ENCODE results near the gene TEX9. TPM values are rescaled to one million over a fixed set of nuclear protein-coding genes. Genes with fewer than 3 reads are reported as not detected.

TEX9 gene
- total and polyA plus RNA-seq, 4 experiments from 2014 or later = 0.37 to 2.3 (median 2.2) TPM; not detected in 1

GRCh38 chr15:56442354-56442753 lies 77.1 kb downstream of the TEX9 start:
- peaks cover 0 to 4% (median under 1%) of the 10 kb centered on the region in 8 donors for H3K9me3 Mint-ChIP-seq
- H3K27me3 Mint-ChIP-seq = no peaks in the 10 kb centered on the region
- ChIA-PET POLR2A (ENCODE audit: partially characterized antibody) (no interaction called here), CTCF (ENCODE audit: partially characterized antibody) (no interaction called here)
- Histone ChIP-seq H3K27me3 (ENCODE audit: insufficient read depth, low read length) (no peaks in the 10 kb centered on the region), H3K27ac (ENCODE audit: low read depth, low read length) (no peak overlapping the region), H3K4me1 (ENCODE audit: insufficient read depth, low read length) (no peaks in the 10 kb centered on the region), H3K36me3 (ENCODE audit: insufficient read depth, low read length) (no peaks in the 10 kb centered on the region), H3K9me3 (ENCODE audit: control insufficient read depth in 1 of 2, low read length in 2 of 2) (no peaks in the 10 kb centered on the region), H3K4me3 (ENCODE audit: low read length in 2 of 2) (no peak overlapping the region)
- intact Hi-C loops (cut with micrococcal nuclease) = no loop called here
- H3K27ac Mint-ChIP-seq = no peak overlapping the region
- no peak for DNase-seq
- no peaks in the 10 kb centered on the region for H3K4me1 Mint-ChIP-seq
- no peaks in the 10 kb centered on the region for H3K36me3 Mint-ChIP-seq
- no peak overlapping the region for H3K4me3 Mint-ChIP-seq

GRCh38 chr15:56445746-56446145 lies 80.5 kb downstream of the TEX9 start:
- DNase-seq = no peak
- POLR2A ChIA-PET (ENCODE audit: partially characterized antibody) = no interaction called here
- H3K4me1 ChIP-seq (ENCODE audit: insufficient read depth, low read length) = no peaks in the 10 kb centered on the region
- H3K9me3 Mint-ChIP-seq = peaks cover 0 to 3% (median 0%) of the 10 kb centered on the region in 8 donors
- no peaks in the 10 kb centered on the region for H3K27me3 ChIP-seq (ENCODE audit: insufficient read depth, low read length)
- no peak overlapping the region for H3K27ac ChIP-seq (ENCODE audit: low read depth, low read length)
- H3K4me1 Mint-ChIP-seq = no peaks in the 10 kb centered on the region
- CTCF ChIA-PET (ENCODE audit: partially characterized antibody) = no interaction called here
- no peaks in the 10 kb centered on the region for H3K9me3 ChIP-seq (ENCODE audit: control insufficient read depth in 1 of 2, low read length in 2 of 2)
- H3K27me3 Mint-ChIP-seq = peaks cover 0 to 2% of the 10 kb centered on the region in 2 donors
- H3K36me3 Mint-ChIP-seq = no peaks in the 10 kb centered on the region
- intact Hi-C loops (cut with micrococcal nuclease) = no loop called here
- no peak overlapping the region for H3K4me3 ChIP-seq (ENCODE audit: low read length in 2 of 2)
- H3K36me3 ChIP-seq (ENCODE audit: insufficient read depth, low read length) = no peaks in the 10 kb centered on the region
- H3K27ac Mint-ChIP-seq = no peak overlapping the region
- H3K4me3 Mint-ChIP-seq = no peak overlapping the region

- H3K4me1 Mint-ChIP-seq = no peaks in the 10 kb centered on the region
- no peaks in the 10 kb centered on the region for H3K4me1 ChIP-seq (ENCODE audit: insufficient read depth, low read length)
- no peak overlapping the region for H3K4me3 ChIP-seq (ENCODE audit: low read length in 2 of 2)
- peaks cover 6 to 7% of the 10 kb centered on the region in 2 donors for H3K27me3 Mint-ChIP-seq
- CTCF ChIA-PET (ENCODE audit: partially characterized antibody) = no interaction called here
- no peaks in the 10 kb centered on the region for H3K27me3 ChIP-seq (ENCODE audit: insufficient read depth, low read length)
- no peak for DNase-seq
- H3K9me3 Mint-ChIP-seq = peaks cover 0 to 3% (median 0%) of the 10 kb centered on the region in 8 donors
- H3K4me3 Mint-ChIP-seq = no peak overlapping the region
- no peaks in the 10 kb centered on the region for H3K36me3 ChIP-seq (ENCODE audit: insufficient read depth, low read length)
- H3K36me3 Mint-ChIP-seq = no peaks in the 10 kb centered on the region
- H3K27ac Mint-ChIP-seq = no peak overlapping the region
- no peak overlapping the region for H3K27ac ChIP-seq (ENCODE audit: low read depth, low read length)
- POLR2A ChIA-PET (ENCODE audit: partially characterized antibody) = no interaction called here
- intact Hi-C loops (cut with micrococcal nuclease) = no loop called here
- no peaks in the 10 kb centered on the region for H3K9me3 ChIP-seq (ENCODE audit: control insufficient read depth in 1 of 2, low read length in 2 of 2)
These were observed 89.6 kb downstream of the TEX9 start for GRCh38 chr15:56454836-56455235.

GRCh38 chr15:56456229-56456628 lies 91.0 kb downstream of the TEX9 start:
- H3K27me3 Mint-ChIP-seq = peaks cover 5 to 8% of the 10 kb centered on the region in 2 donors
- H3K4me1 Mint-ChIP-seq = no peaks in the 10 kb centered on the region

GRCh38 chr15:56459096-56459495 lies 93.9 kb downstream of the TEX9 start:
- H3K9me3 Mint-ChIP-seq = peaks cover 0 to 3% (median 0%) of the 10 kb centered on the region in 8 donors
- H3K36me3 ChIP-seq (ENCODE audit: insufficient read depth, low read length) = no peaks in the 10 kb centered on the region
- ChIA-PET CTCF (ENCODE audit: partially characterized antibody) (no interaction called here), POLR2A (ENCODE audit: partially characterized antibody) (no interaction called here)
- H3K27ac ChIP-seq (ENCODE audit: low read depth, low read length) = no peak overlapping the region
- H3K9me3 ChIP-seq (ENCODE audit: control insufficient read depth in 1 of 2, low read length in 2 of 2) = no peaks in the 10 kb centered on the region
- intact Hi-C loops (cut with micrococcal nuclease) = no loop called here
- H3K4me3 ChIP-seq (ENCODE audit: low read length in 2 of 2) = no peak overlapping the region
- DNase-seq = no peak
- no peak overlapping the region for H3K4me3 Mint-ChIP-seq
- no peak overlapping the region for H3K27ac Mint-ChIP-seq
- no peaks in the 10 kb centered on the region for H3K4me1 ChIP-seq (ENCODE audit: insufficient read depth, low read length)
- peaks cover 0 to under 1% (median 0%) of the 10 kb centered on the region in 4 donors for H3K4me1 Mint-ChIP-seq
- no peaks in the 10 kb centered on the region for H3K36me3 Mint-ChIP-seq
- H3K27me3 Mint-ChIP-seq = peaks cover 5 to 11% of the 10 kb centered on the region in 2 donors
- no peaks in the 10 kb centered on the region for H3K27me3 ChIP-seq (ENCODE audit: insufficient read depth, low read length)

More at GRCh38 chr15:56456229-56456628, 91.0 kb downstream of the TEX9 start:
- no peaks in the 10 kb centered on the region for H3K27me3 ChIP-seq (ENCODE audit: insufficient read depth, low read length)
- ChIA-PET CTCF (ENCODE audit: partially characterized antibody) (no interaction called here), POLR2A (ENCODE audit: partially characterized antibody) (no interaction called here)
- no peaks in the 10 kb centered on the region for H3K36me3 Mint-ChIP-seq
- no peak overlapping the region for H3K27ac ChIP-seq (ENCODE audit: low read depth, low read length)
- H3K4me3 ChIP-seq (ENCODE audit: low read length in 2 of 2) = no peak overlapping the region
- no peaks in the 10 kb centered on the region for H3K4me1 ChIP-seq (ENCODE audit: insufficient read depth, low read length)
- DNase-seq = no peak
- H3K9me3 Mint-ChIP-seq = peaks cover 0 to 3% (median 0%) of the 10 kb centered on the region in 8 donors
- H3K9me3 ChIP-seq (ENCODE audit: control insufficient read depth in 1 of 2, low read length in 2 of 2) = no peaks in the 10 kb centered on the region
- H3K27ac Mint-ChIP-seq = no peak overlapping the region
- no peak overlapping the region for H3K4me3 Mint-ChIP-seq
- intact Hi-C loops (cut with micrococcal nuclease) = no loop called here
- no peaks in the 10 kb centered on the region for H3K36me3 ChIP-seq (ENCODE audit: insufficient read depth, low read length)

- intact Hi-C loops (cut with micrococcal nuclease) = no loop called here
- H3K4me3 Mint-ChIP-seq = no peak overlapping the region
These were observed 94.8 kb downstream of the TEX9 start for GRCh38 chr15:56460071-56460470.

GRCh38 chr15:56460947-56461346 lies 95.7 kb downstream of the TEX9 start:
- intact Hi-C loops (cut with micrococcal nuclease) = no loop called here
- CTCF ChIA-PET (ENCODE audit: partially characterized antibody) = no interaction called here
- Mint-ChIP-seq H3K4me3 (no peak overlapping the region), H3K4me1 (peaks cover 9 to 11% (median 11%) of the 10 kb centered on the region in 4 donors), H3K9me3 (peaks cover 0 to 3% (median 0%) of the 10 kb centered on the region in 8 donors), H3K36me3 (no peaks in the 10 kb centered on the region), H3K27ac (no peak overlapping the region), H3K27me3 (peaks cover 14 to 19% of the 10 kb centered on the region in 2 donors)
- Histone ChIP-seq H3K4me3 (ENCODE audit: low read length in 2 of 2) (no peak overlapping the region), H3K9me3 (ENCODE audit: control insufficient read depth in 1 of 2, low read length in 2 of 2) (no peaks in the 10 kb centered on the region), H3K4me1 (ENCODE audit: insufficient read depth, low read length) (peaks cover 11% of the 10 kb centered on the region), H3K36me3 (ENCODE audit: insufficient read depth, low read length) (no peaks in the 10 kb centered on the region), H3K27ac (ENCODE audit: low read depth, low read length) (no peak overlapping the region), H3K27me3 (ENCODE audit: insufficient read depth, low read length) (no peaks in the 10 kb centered on the region)
- no peak for DNase-seq
- POLR2A ChIA-PET (ENCODE audit: partially characterized antibody) = no interaction called here

More at GRCh38 chr15:56460071-56460470, 94.8 kb downstream of the TEX9 start:
- Mint-ChIP-seq H3K9me3 (peaks cover 0 to 3% (median 0%) of the 10 kb centered on the region in 8 donors), H3K36me3 (no peaks in the 10 kb centered on the region), H3K27ac (no peak overlapping the region), H3K27me3 (peaks cover 12 to 18% of the 10 kb centered on the region in 2 donors), H3K4me1 (peaks cover 7 to 10% (median 8%) of the 10 kb centered on the region in 4 donors)
- ChIA-PET POLR2A (ENCODE audit: partially characterized antibody) (no interaction called here), CTCF (ENCODE audit: partially characterized antibody) (no interaction called here)
- Histone ChIP-seq H3K9me3 (ENCODE audit: control insufficient read depth in 1 of 2, low read length in 2 of 2) (no peaks in the 10 kb centered on the region), H3K27ac (ENCODE audit: low read depth, low read length) (no peak overlapping the region), H3K27me3 (ENCODE audit: insufficient read depth, low read length) (no peaks in the 10 kb centered on the region), H3K36me3 (ENCODE audit: insufficient read depth, low read length) (no peaks in the 10 kb centered on the region), H3K4me3 (ENCODE audit: low read length in 2 of 2) (no peak overlapping the region), H3K4me1 (ENCODE audit: insufficient read depth, low read length) (peaks cover 8% of the 10 kb centered on the region)
- DNase-seq = no peak
